ENCODE results near the gene SCG5. TPM values are rescaled to one million over a fixed set of nuclear protein-coding genes. Genes with fewer than 3 reads are reported as not detected.
"Not testable (repeated sequence)": the region's sequence is repeated elsewhere in the genome, so short reads cannot be mapped to it uniquely, and the experiment has no call there.

Gene SCG5, protein sequence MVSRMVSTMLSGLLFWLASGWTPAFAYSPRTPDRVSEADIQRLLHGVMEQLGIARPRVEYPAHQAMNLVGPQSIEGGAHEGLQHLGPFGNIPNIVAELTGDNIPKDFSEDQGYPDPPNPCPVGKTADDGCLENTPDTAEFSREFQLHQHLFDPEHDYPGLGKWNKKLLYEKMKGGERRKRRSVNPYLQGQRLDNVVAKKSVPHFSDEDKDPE
- 0.65 TPM for total RNA-seq
- long read RNA-seq = 0 reads

- ATAC-seq = peak; percentile 79 to 81
- Histone ChIP-seq H3K4me3 (no peak within 1 kb of the TSS), H3K27ac (no peak within 1 kb of the TSS), H3K27me3 (ENCODE audit: low read depth) (no peaks in the 10 kb centered on the region), H3K4me1 (no peaks in the 10 kb centered on the region), H3K36me3 (no peaks in the 10 kb centered on the region), H3K9me3 (no peaks in the 10 kb centered on the region)
- DNase-seq = no peak
- TF ChIP-seq, protein P1, sequence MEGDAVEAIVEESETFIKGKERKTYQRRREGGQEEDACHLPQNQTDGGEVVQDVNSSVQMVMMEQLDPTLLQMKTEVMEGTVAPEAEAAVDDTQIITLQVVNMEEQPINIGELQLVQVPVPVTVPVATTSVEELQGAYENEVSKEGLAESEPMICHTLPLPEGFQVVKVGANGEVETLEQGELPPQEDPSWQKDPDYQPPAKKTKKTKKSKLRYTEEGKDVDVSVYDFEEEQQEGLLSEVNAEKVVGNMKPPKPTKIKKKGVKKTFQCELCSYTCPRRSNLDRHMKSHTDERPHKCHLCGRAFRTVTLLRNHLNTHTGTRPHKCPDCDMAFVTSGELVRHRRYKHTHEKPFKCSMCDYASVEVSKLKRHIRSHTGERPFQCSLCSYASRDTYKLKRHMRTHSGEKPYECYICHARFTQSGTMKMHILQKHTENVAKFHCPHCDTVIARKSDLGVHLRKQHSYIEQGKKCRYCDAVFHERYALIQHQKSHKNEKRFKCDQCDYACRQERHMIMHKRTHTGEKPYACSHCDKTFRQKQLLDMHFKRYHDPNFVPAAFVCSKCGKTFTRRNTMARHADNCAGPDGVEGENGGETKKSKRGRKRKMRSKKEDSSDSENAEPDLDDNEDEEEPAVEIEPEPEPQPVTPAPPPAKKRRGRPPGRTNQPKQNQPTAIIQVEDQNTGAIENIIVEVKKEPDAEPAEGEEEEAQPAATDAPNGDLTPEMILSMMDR (IDR thresholded peaks at IDR 0.05) = no peak
- intact Hi-C loops (cut with DNase I) = no loop called here
Measured at GRCh38 chr15:32641517-32642059, at the start of gene SCG5. TSS of gene SCG5 (plus strand) at chr15:32641710. CDS start at chr15:32643593, 1,883 bp downstream.

GRCh38 chr15:32593151-32593550 is 48.4 kb upstream of the SCG5 start, which contains the start of gene GOLGA8N:
TSS of gene GOLGA8N (plus strand) at chr15:32593456.
- intact Hi-C loops (cut with DNase I); DNase-seq; H3K27me3 ChIP-seq (ENCODE audit: low read depth); H3K27ac ChIP-seq; ATAC-seq; H3K4me3 ChIP-seq; H3K9me3 ChIP-seq; H3K4me1 ChIP-seq; H3K36me3 ChIP-seq: not testable (repeated sequence)

GRCh38 chr15:32609518-32609917 is 32.0 kb upstream of the SCG5 start:
- H3K9me3 ChIP-seq; H3K36me3 ChIP-seq; intact Hi-C loops (cut with DNase I); H3K27ac ChIP-seq; DNase-seq; H3K4me3 ChIP-seq; H3K4me1 ChIP-seq; H3K27me3 ChIP-seq (ENCODE audit: low read depth): not testable (repeated sequence)
- ATAC-seq = peak in 1 of 2 donors; percentile 7

DNA sequence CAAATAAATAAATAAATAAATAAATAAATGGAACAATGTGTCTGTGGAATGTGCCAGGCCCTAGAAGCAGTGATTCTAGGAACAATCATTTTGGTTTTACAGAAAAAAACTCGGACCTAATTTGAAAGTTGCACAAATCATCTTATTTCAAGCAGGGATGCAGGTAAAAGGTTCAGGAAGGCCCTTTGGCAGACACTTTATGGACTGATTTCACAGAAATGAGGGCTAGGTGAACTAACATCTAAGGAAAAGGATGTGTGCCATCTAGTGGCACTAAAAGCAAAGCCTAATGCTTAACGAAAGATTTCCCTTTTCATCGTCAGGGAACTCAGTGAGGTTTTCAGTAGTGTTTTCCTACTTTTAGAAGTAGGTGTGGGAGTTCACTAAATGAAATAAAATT is 30.8 kb upstream of the SCG5 start:
- H3K4me1 ChIP-seq; H3K4me3 ChIP-seq; DNase-seq; H3K36me3 ChIP-seq; H3K27ac ChIP-seq; intact Hi-C loops (cut with DNase I); H3K9me3 ChIP-seq; H3K27me3 ChIP-seq (ENCODE audit: low read depth): not testable (repeated sequence)
- peak; percentile 19 to 31 for ATAC-seq
- TF ChIP-seq, protein P1 (IDR thresholded peaks at IDR 0.05) = peak; percentile 39

DNA sequence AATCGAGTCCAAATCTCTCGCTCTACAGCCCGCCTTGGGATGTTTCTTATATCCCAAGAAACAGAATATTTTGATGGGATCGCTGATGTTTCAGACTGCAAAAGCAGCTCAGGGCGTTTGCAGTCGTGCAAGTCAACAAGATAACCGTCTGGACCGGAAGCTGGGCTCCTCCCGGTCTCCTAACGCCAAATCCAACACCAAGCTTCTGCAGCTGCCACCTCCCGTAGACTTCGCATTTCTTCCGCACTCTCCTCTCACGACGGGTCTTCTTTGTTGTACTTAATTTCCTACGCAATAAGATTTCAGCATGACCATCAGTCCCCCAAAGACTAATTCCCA is 26.8 kb upstream of the SCG5 start:
- H3K4me3 ChIP-seq = peak overlapping the region; percentile 58
- intact Hi-C loops (cut with DNase I); H3K9me3 ChIP-seq; H3K27me3 ChIP-seq (ENCODE audit: low read depth); H3K36me3 ChIP-seq; H3K4me1 ChIP-seq: not testable (repeated sequence)
- DNase-seq (peak; percentile 56), ATAC-seq (peak; percentile 69 to 85)
- H3K27ac ChIP-seq = peak overlapping the region; percentile 75

- Histone ChIP-seq H3K4me3 (peak within 1 kb of the TSS; percentile 58), H3K27ac (peak within 1 kb of the TSS; percentile 75)
- intact Hi-C loops (cut with DNase I); H3K4me1 ChIP-seq; H3K36me3 ChIP-seq; H3K27me3 ChIP-seq (ENCODE audit: low read depth); H3K9me3 ChIP-seq: not testable (repeated sequence)
- peak; percentile 79 for DNase-seq
- ATAC-seq = peak; percentile 95 to 96
Measured at GRCh38 chr15:32615051-32615870, 26.2 kb upstream of the SCG5 start, which contains the start of gene ARHGAP11A. TSS of gene ARHGAP11A (plus strand) at chr15:32615504. CDS start at chr15:32616212, 708 bp downstream.

DNA sequence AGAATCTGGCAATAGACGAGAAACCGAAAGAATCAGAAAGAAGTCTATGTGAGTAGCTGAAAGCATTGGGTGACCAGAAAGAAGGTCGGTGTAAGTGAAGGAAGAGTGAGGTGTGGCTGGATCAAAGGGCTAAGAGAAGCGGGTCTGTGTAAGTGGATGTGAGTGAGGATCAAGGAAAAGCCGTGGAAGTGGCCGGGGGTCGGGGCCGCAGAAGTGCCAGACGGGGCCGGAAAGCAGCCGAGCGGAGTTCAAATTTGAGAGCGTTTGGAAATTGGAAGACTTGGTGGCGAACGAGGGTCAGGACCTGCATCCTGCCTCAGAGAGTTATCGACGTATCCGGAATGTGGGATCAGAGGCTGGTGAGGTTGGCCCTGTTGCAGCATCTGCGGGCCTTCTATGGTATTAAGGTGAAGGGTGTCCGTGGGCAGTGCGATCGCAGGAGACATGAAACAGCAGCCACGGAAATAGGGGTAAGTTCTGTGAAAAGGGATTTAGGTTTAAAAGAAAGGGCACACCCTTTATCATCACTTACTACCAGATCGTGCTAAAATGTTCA is 25.6 kb upstream of the SCG5 start:
- H3K36me3 ChIP-seq; DNase-seq; H3K27ac ChIP-seq; H3K27me3 ChIP-seq (ENCODE audit: low read depth); H3K4me1 ChIP-seq; H3K9me3 ChIP-seq; intact Hi-C loops (cut with DNase I): not testable (repeated sequence)
- peak in 1 of 2 donors; percentile 6 for ATAC-seq
- peak overlapping the region; percentile 58 for H3K4me3 ChIP-seq
